Loucy (cell line): ENCODE data around the gene NCAPD3.

Source experiments
- CTCF ChIP-seq: fragments of 200-600 bp; sonication (generic); conservative IDR thresholded peaks from 2 replicates; pipeline ENCODE4 v1.5.1; 2014; ENCODE audit warnings: mild to moderate bottlenecking, antibody characterized with exemption, low read length
- EZH2phosphoT487 ChIP-seq: fragments of 200-600 bp; IDR thresholded peaks from 2 replicates; pipeline ENCODE4 v1.6.1; 2018; ENCODE audit warnings: antibody characterized with exemption, mild to moderate bottlenecking, moderate library complexity, borderline replicate concordance

DNA sequence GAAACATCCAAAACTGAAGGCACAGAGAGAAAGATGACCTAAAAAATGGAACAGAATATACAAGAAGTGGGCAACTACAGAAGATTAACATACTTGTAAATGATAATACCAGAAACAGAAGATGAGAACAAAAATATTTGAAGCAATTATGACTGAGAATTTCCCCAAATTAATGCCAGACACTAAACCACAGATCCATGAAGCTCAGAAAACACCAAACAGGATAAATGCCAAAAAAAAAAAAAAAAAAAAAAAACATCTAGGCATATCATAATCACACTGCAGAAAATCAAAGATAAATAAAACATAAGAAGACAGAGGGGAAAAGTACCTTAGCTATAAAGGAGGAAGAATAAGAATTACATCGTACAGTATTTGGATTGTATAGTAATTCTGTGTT, 89.6 kb downstream of the NCAPD3 start:
- TF ChIP-seq CTCF = no peak
- no peak for TF ChIP-seq EZH2phosphoT487
